GM21529 (cell line): ENCODE data around the gene MYZAP.

ENCODE experiments used
- ATAC-seq: cut with Tn5 transposase; IDR thresholded peaks from one replicate; pipeline ENCODE4 v1.9.1; 2021; ENCODE audit not compliant: unreplicated experiment

The MYZAP gene

DNA sequence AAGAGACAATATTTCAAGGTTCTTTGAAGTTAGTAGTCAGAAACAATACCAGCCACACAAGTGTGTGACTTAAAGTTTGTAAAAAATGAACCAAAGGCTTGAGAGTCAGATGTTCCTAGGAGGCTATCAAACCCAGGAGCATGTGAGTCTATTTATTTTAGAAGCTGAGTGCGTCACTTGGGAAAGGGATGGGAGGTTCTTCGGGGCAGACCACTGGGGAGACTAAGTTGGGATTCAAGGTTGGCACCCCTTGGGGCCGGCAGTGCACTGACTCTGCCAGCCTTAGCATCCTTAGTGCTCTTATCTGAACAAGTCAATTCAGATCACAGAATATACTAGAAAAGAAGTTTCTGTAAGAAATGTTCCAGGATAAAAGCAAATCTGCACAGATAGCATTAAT lies 64.7 kb downstream of the MYZAP start:
- ATAC-seq: no peak

DNA sequence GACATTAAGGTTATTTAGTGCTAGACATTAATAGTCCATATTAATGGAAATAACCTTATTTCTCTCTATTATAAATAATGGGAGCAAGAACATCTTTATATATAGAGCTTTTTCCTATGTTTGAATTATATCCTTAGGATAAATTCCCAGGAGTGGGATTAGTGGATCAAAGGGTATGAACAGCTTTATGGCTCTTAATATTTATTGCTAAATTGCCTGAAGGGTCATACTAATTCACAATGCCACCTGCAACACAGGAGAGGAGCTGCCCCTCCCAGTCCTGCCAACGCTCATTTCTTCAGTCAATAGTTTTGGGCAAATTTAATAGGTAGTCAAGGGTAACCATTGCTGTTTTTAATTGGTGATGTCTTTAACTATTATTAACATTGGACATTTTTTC lies 65.9 kb downstream of the MYZAP start:
- ATAC-seq: no peak

DNA sequence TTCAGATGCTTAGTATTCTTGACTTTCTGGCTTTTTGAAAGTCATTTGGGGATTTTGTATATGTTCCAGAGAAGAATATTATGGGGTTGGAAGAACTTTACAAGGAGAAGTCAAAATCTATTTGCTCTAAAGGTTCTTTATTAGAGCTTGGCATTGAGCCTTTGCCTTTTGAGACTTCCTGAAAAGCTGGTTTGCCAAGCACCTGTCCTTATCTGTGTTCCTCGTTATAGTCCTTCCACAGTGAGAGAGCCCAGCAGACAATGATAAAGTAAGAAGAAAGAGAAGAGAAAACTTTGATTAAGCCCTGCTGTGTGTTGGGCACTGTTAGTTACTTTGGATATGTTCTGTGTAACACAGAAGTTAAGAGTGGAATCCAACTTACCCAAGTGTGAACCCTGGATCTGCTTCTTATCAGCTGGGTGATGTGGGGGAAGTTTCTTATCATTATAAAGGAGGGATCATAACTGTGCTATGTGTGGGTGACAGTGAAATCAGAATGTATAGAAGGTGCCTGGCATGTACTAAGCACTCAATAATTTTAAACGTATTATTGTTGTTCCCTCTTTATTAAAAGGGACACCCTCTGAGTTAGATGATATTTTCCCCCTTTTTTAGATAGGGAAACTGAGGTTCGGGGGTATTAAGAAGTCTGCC lies 70.5 kb downstream of the MYZAP start:
- ATAC-seq: no peak

- ATAC-seq: no peak
These were observed 71.1 kb downstream of the MYZAP start for GRCh38 chr15:57662802-57663201.

- ATAC-seq: no peak
These were observed 71.6 kb downstream of the MYZAP start for GRCh38 chr15:57663262-57663661.

- ATAC-seq: no peak
These were observed 73.5 kb downstream of the MYZAP start for GRCh38 chr15:57665194-57665593.

DNA sequence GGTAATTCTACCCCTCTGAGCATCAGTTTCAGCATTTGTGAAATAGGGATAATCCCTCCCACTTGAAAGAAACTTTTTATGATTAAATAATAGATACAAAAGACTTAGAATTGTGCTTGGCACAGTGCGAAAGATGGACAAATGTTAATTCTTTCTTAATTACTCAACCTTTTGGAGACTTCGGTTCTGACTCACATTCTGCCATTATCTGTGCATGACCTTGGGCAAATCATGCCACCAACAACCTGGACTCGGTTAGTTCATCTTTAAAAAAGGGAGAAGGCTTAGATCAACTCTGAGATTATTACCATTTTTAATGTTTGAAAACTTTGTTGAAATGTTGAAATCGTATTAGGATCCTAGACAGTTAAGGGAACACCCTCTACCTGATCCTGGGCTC lies 74.2 kb downstream of the MYZAP start:
- ATAC-seq: no peak

DNA sequence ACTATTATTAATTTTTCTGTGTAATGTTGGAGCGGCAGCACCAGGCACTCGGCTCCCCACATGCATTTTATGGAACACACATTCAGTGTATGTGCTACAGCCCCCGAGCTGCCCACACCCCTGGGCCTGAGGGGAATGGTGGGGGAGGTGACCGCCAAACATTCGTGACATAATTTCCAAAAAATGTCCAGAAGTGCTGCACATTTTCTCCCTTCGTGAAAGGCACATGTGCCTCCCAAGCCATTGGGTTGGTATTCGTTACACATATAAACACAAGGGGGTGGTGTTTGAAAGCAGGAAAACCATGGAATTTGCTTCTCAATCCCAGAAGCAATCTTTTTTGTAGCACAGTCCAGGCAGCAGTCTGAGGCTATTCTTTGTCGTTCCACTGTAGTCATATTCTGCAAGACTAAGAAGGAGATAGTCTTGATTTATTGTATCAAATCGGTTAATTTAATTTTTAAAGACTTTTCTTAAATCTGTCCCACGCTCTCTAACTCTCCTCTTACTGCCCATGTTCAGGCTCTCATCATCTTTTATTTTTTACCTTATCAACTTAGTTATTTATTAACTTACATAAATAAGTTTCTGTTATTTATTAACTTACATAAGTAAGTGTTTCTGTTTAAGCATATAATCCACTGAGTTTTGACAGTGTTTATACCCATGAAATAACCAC lies 75.6 kb downstream of the MYZAP start:
- no peak for ATAC-seq

DNA sequence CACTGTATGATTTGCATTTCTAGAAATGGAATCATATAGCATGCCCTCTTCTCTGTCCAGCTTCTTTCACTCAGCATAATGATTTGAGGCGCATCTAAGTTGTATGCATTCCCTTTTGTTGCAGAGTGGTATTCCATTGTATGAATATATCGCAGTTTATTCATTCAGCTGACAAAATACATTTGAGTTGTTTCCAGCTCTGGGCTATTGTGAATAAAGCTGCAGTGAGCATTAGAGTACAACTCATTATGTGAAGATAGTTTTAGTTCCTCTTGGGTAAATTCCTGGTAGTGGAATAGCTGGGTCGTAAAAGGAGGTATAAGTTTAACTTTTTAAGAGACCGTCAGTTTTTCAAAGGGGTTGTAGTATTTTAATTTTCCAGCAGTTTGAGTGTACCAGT lies 76.3 kb downstream of the MYZAP start:
- no peak for ATAC-seq

DNA sequence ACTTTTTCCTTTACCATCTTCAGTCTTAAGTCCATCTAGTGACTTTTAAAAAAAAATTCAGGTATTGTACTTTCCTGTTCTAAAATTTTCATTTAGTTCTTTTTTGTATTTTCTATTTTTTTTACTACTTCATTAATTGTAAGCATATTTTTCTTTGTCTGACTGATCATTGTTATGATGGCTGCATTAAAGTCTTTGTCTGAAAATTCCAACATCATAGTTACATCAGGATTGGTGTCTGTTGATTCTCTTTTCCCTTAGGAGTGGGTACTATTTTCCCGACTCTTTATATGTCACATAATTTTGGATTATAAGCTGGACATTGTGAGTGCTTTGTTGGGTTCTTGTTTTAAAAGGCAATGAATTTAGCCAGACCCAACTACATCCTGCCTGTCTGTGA lies 79.9 kb downstream of the MYZAP start:
- ATAC-seq: no peak

DNA sequence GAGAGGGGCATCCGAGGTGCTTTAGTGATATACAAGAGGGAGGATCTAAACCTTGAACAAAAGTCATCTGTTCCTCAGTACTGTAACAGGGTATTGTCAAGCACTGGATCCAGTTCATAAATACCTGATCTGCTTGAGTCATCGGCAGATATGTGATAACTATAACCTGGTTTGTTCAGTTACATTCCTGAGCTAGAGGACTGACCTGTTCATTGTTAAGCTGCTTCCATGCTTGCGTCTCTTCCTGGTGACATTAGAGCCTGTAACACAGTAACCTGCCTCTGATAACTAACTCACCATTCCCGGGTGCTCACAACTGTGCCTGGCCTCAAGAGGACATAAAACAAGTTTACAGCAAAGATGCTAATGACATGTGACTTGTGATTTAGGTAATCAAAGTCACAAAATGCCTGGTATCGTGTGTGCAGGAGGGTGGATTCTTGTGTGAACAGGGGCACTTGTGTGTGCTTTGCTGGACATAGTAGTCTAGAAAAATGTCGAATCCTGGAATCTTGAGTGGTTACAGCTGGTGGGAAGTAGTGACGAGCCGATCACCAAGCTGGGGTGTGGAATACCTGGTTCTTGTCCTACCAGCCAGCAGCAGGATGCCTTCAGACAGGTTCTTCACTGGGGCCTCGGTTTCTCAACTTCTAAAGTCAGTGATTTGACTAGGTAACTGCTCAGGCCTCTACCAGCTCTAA lies 83.9 kb downstream of the MYZAP start:
- ATAC-seq: no peak

DNA sequence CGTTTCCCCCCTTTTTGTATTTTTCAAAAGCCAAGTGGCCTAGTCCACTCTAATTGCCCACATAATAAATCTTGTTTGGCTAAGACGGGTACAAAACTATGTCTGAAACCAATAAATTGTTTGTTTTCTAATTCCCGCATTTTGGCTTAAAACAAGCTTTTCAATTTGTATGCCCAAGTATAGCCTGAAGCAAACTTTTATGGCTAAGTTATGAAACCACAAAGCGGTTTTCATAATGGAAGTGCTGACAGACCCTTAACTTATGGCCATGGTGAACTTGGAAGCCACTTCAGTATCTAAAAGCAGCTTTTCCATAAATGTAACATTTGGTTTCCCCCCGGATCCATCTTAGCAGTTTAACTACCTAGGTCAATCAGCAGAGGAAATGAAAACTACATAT lies 84.9 kb downstream of the MYZAP start:
- ATAC-seq: no peak

DNA sequence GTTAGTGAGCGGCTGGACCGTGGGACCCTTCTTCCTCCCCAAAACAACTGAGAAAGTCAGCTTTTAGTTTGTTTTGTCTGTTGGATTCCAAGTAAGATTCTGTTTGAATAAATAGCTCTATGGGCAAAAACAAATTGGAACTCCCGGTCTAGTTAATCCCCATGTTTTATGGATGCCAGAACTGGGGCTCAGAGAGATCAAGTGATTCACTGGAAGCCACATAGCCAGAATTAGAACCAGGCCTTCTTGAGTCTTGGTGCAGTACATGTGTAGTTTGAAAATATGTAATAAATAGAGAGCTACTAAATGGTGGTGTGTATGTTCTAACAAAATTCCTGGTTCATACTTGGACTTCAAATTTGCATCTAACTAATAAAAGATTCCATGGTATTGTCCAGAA lies 85.5 kb downstream of the MYZAP start:
- ATAC-seq: no peak

DNA sequence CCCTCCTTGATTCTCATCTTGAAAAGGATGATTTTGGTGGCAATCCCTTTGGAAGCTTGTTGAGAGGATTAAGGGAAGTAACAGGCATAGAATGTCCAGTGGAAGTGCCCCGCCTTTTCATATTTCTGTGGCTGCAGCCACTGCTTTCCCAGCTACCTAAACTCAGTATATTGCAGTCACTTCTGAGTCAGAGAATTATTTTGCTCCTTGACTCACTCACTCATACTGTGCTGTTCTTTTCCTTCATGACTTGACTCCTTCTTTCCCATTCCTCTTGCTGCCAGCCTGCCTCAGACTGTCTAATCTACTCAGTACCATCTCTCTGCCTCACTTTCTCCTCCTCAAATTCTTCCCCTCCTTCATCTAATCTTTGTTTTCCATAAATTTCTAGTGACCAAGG lies 88.3 kb downstream of the MYZAP start:
- no peak for ATAC-seq

- no peak for ATAC-seq
These were observed 89.3 kb downstream of the MYZAP start for GRCh38 chr15:57681011-57681410.

DNA sequence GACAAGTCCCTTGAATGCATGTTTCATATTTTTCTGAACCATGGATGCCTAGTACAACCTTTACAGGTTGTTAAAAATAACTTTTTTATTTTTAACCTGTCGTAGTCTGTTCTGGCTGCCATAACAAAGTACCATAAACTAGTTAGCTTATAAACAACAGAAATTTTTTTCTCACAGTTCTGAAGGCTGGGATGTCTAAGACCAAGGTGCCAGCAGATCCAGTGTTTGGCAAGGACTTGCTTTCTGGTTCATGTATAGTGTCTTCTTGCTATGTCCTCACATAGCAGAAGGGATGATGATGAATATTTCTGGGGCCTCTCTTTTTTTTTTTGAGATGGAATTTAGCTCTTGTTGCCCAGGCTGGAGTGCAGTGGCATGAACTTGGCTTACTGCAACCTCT lies 91.8 kb downstream of the MYZAP start:
- ATAC-seq: no peak

DNA sequence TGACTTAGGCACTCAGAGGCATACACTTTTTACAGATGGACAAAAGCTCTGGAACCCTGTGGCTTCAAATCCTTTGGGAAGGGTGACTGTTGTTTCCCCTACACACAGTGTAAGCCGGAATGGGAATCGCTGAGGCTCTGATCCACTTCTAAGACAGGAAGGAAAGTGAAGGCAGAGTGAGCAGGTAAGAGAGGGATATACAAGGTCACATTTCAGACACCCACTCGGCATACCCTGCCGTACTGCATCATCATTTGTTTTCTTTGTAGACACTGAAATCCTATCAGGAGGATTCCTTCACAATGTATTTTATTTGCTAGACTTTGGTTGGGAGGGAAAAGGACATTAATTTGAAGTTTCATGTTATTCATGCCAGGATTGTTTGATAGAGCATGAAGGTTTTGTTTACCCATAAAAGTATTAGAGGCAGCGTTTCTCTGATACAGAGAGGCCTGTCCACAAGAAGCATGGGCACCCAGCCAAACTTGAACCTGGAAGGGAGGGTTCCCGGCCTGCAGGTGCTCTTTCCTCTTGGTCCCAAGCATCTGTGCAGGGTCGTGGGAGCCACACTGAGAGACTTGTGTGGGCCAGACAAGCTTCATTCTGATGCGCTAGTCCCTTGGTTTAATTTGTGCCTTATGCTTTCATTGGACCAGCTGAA lies 92.9 kb downstream of the MYZAP start:
- no peak for ATAC-seq

DNA sequence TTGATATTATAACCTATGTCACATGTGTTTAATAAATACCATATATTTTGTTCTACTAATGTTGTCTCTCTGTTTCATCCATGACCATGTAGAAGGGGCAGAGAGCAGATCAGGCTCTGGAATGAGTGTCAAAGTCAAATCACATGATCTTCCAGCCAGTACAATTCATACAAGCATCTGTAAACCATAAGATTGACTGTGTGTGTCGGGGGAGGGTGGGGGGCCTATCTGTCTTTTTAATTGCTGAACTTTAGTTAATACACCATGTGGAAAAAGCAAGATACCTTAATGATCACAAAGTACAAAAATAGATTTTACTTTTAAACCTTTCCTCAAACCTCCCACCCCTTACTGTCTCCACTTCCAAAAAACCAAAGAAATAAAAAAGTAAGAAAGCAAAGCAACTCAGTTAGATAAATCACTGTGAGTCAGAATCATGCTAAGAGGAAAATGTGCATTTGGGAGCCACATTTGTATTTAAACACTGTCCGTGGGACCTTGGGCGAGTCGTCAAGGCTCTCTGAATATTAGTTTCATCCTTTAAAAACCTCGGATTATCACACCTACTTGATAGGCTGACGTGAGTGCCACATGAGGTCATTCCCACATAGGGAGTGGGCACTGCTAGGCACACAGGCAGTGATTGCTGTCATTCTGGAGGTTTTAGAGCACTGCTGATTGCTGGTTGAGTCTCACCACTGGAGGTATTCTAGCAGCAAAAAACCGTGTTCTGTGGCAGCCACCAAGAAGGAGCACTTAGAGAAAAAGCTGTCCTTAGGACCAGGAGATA lies 93.8 kb downstream of the MYZAP start:
- ATAC-seq: no peak

DNA sequence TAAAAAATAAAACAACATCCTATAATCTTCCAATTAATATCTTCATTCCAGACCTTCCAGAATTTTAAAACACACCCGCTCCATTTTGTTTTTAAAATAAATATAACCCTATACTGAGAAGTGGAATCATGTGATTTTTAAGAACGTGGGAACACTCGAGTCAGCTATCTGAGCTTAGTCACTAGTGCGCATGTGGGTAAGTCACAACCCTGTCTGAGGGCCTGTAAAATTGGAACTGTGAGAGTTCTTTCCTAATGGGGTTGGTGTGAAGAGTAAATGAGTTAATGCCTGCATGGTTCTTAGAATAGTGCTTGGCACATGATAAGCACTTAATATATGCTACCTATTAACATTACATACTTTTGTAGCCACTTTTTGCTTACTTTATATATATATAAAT lies 95.0 kb downstream of the MYZAP start:
- ATAC-seq: no peak

- ATAC-seq: no peak
These were observed 98.8 kb downstream of the MYZAP start for GRCh38 chr15:57690341-57690966.

- ATAC-seq: no peak
These were observed 99.4 kb downstream of the MYZAP start for GRCh38 chr15:57691082-57691481.
